Activated CD4-positive, alpha-beta T cell treated with anti-CD3 and anti-CD28 coated beads, Interleukin-2, Interleukin-4, amounts not matched to agents 100 ng/mL and 50 ng/mL, durations not matched to agents 16 hours and 8 hours (primary cell): ENCODE measurements around the gene MICU1.
"Not testable (repeated sequence)": the region's sequence is repeated elsewhere in the genome, so short reads cannot be mapped to it uniquely, and the experiment has no call there.

Experiments
- DNase-seq: peaks from one replicate; pipeline ENCODE4 v3.0.0-alpha.2; 2020; ENCODE audit warnings: low spot score

MICU1 gene

GRCh38 chr10:72557362-72557761 lies 68.5 kb downstream of the MICU1 start:
- DNase-seq = no peak

GRCh38 chr10:72552857-72553256 lies 73.0 kb downstream of the MICU1 start:
- DNase-seq = no peak

GRCh38 chr10:72550239-72550638 lies 75.6 kb downstream of the MICU1 start:
- no peak for DNase-seq

- no peak for DNase-seq
Measured at GRCh38 chr10:72545546-72545945, 80.3 kb downstream of the MICU1 start.

- not testable (repeated sequence) for DNase-seq
Measured at GRCh38 chr10:72543855-72544254, 82.0 kb downstream of the MICU1 start.

- DNase-seq = no peak
Measured at GRCh38 chr10:72542396-72542815, 83.5 kb downstream of the MICU1 start.

- no peak for DNase-seq
Measured at GRCh38 chr10:72541337-72541736, 84.5 kb downstream of the MICU1 start.

- DNase-seq = no peak
Measured at GRCh38 chr10:72540193-72540807, 85.6 kb downstream of the MICU1 start.

- no peak for DNase-seq
Measured at GRCh38 chr10:72539137-72539536, 86.7 kb downstream of the MICU1 start.

GRCh38 chr10:72525689-72526088 lies 100.2 kb downstream of the MICU1 start:
- DNase-seq = no peak

GRCh38 chr10:72525277-72525676 lies 100.6 kb downstream of the MICU1 start:
- no peak for DNase-seq

- DNase-seq = no peak
Measured at GRCh38 chr10:72524489-72524888, 101.4 kb downstream of the MICU1 start.

- no peak for DNase-seq
Measured at GRCh38 chr10:72523932-72524396, 101.9 kb downstream of the MICU1 start.

- no peak for DNase-seq
Measured at GRCh38 chr10:72523062-72523461, 102.8 kb downstream of the MICU1 start.

GRCh38 chr10:72517244-72517643 lies 108.6 kb downstream of the MICU1 start:
- DNase-seq = no peak

GRCh38 chr10:72515455-72515854 lies 110.4 kb downstream of the MICU1 start:
- no peak for DNase-seq

- DNase-seq = no peak
Measured at GRCh38 chr10:72513910-72514309, 112.0 kb downstream of the MICU1 start.

GRCh38 chr10:72511459-72511858 lies 114.4 kb downstream of the MICU1 start:
- no peak for DNase-seq

- DNase-seq = no peak
Measured at GRCh38 chr10:72509941-72510340, 115.9 kb downstream of the MICU1 start.

- peak; percentile 24 for DNase-seq
Measured at GRCh38 chr10:72509206-72509799, 116.6 kb downstream of the MICU1 start.

- DNase-seq = no peak
Measured at GRCh38 chr10:72508033-72508432, 117.8 kb downstream of the MICU1 start.

GRCh38 chr10:72506474-72506873 lies 119.4 kb downstream of the MICU1 start:
- no peak for DNase-seq

- no peak for DNase-seq
Measured at GRCh38 chr10:72505435-72505834, 120.4 kb downstream of the MICU1 start.
